Testis (tissue), 2 donors: Measurements from ENCODE around the gene TMEM212.

Experiments
- CTCF ChIP-seq, 3 experiments: fragments of 450-650 bp in 2 of 3; fragments of 200-600 bp in 1 of 3; sonication (generic) in 1 of 3; IDR thresholded peaks; one replicate each; pipeline ENCODE4 v1.5.1; 2016 to 2019; ENCODE audit warnings: antibody characterized with exemption in 3 of 3, mild to moderate bottlenecking in 2 of 3, moderate library complexity in 1 of 3
- POLR2A ChIP-seq: fragments of 450-650 bp; IDR thresholded peaks from one replicate; pipeline ENCODE4 v1.6.1; 2017; ENCODE audit warnings: antibody characterized with exemption, mild to moderate bottlenecking, moderate library complexity

GRCh38 chr3:171828902-171829770, 14.0 kb upstream of the TMEM212 start:
- TF ChIP-seq CTCF (IDR thresholded peaks at IDR 0.05): no peak
- no peak for TF ChIP-seq POLR2A
